ENCODE results near the gene ITGA8. TPM values are rescaled to one million over a fixed set of nuclear protein-coding genes. Genes with fewer than 3 reads are reported as not detected.

ITGA8 gene
- total RNA-seq, 1 experiment from 2014 or later = not detected

DNA sequence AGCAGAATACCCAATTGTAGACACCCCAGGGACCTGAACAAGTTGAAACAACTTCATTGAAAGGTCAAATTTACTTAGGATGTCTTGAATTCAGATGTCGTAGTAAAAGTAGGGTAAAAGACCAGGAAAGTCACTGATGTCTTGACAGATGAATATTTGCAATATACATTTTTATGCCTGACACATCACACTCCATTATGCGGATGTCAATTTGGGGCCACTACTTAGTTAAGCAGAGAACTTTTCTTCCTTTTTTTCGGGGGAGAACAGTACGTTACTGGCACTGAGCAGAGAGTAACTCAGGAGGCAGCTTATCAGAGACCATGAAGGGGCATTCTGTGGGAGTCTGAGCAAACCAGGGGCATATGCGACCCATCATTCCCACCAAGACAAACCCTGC lies 4.9 kb downstream of the ITGA8 start:
- H3K36me3 Mint-ChIP-seq (ENCODE audit: insufficient read depth, unreplicated experiment) = no peaks in the 10 kb centered on the region
- ChIA-PET POLR2A (no interaction called here), CTCF (interaction anchor here (0.6 to 1.0 kb wide), 4 partner anchors 10 to 1991 kb away, joined by 3 to 4 read pairs (median 3); no protein-coding TSS in a partner anchor)
- intact Hi-C loops (cut with micrococcal nuclease) = no loop called here
- no peaks in the 10 kb centered on the region for H3K9me3 Mint-ChIP-seq (ENCODE audit: unreplicated experiment)
- H3K4me3 Mint-ChIP-seq (ENCODE audit: unreplicated experiment) = no peak overlapping the region
- BruUV-seq (replicated peaks) = no TSS peak
- no peak overlapping the region for H3K27ac Mint-ChIP-seq (ENCODE audit: low read depth, unreplicated experiment)
- H3K27me3 Mint-ChIP-seq (ENCODE audit: insufficient read depth, unreplicated experiment) = peaks cover 86% of the 10 kb centered on the region
- TF ChIP-seq, protein P1, sequence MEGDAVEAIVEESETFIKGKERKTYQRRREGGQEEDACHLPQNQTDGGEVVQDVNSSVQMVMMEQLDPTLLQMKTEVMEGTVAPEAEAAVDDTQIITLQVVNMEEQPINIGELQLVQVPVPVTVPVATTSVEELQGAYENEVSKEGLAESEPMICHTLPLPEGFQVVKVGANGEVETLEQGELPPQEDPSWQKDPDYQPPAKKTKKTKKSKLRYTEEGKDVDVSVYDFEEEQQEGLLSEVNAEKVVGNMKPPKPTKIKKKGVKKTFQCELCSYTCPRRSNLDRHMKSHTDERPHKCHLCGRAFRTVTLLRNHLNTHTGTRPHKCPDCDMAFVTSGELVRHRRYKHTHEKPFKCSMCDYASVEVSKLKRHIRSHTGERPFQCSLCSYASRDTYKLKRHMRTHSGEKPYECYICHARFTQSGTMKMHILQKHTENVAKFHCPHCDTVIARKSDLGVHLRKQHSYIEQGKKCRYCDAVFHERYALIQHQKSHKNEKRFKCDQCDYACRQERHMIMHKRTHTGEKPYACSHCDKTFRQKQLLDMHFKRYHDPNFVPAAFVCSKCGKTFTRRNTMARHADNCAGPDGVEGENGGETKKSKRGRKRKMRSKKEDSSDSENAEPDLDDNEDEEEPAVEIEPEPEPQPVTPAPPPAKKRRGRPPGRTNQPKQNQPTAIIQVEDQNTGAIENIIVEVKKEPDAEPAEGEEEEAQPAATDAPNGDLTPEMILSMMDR (IDR thresholded peaks at IDR 0.05; ENCODE audit: unreplicated experiment) = no peak
- H3K4me1 Mint-ChIP-seq (ENCODE audit: insufficient read depth, unreplicated experiment) = no peaks in the 10 kb centered on the region
- DNase-seq (ENCODE audit: unreplicated experiment) = no peak

DNA sequence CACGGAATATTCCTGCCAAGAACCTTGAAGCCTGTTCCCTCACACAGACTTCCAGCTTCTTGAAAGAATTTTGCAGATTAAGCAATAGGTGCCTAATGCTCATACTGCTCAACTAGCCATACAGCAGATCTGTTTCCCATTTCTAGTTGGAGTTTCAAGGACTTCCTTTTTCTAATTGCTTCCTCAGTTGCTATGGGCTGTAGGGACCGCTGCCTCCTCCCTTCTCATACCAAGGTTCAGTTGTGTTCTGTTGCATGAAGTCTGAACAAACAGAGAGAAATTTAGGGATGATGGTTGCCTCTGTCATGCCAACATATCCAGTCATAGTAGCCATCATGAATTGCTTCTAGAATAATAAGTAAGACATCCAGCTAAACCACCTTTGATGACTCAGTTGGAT lies 6.8 kb downstream of the ITGA8 start:
- no peaks in the 10 kb centered on the region for H3K4me1 Mint-ChIP-seq (ENCODE audit: insufficient read depth, unreplicated experiment)
- H3K27ac Mint-ChIP-seq (ENCODE audit: low read depth, unreplicated experiment) = no peak overlapping the region
- H3K4me3 Mint-ChIP-seq (ENCODE audit: unreplicated experiment) = no peak overlapping the region
- H3K36me3 Mint-ChIP-seq (ENCODE audit: insufficient read depth, unreplicated experiment) = no peaks in the 10 kb centered on the region
- intact Hi-C loops (cut with micrococcal nuclease) = no loop called here
- H3K27me3 Mint-ChIP-seq (ENCODE audit: insufficient read depth, unreplicated experiment) = peaks cover 68% of the 10 kb centered on the region
- no peaks in the 10 kb centered on the region for H3K9me3 Mint-ChIP-seq (ENCODE audit: unreplicated experiment)
- ChIA-PET CTCF (interaction anchor here (1.0 to 2.0 kb wide), 3 partner anchors 268 to 279 kb away, joined by 3 to 5 read pairs (median 4); no protein-coding TSS in a partner anchor), POLR2A (no interaction called here)
- no peak for DNase-seq (ENCODE audit: unreplicated experiment)
- TF ChIP-seq, protein P1 (IDR thresholded peaks at IDR 0.05; ENCODE audit: unreplicated experiment) = no peak
- BruUV-seq (replicated peaks) = no TSS peak

DNA sequence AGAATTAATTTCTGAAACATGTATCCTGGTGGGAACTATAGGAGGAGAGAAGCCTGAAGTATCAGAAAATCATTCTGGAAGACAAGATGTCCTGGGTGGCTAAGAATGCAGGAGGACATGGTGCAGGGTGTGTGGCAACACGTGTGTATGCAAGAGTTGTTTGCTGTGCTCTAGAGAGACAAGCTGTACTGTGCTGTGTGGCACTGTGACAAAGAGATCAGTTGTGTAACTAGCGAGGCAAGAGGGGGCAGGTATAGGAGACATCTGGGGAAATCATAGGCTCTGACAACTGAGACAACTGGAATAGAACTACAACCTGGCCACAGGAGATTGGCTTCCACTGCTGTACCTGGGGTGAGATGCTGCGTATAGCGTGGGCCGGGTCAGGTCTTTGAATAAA lies 9.3 kb downstream of the ITGA8 start:
- BruUV-seq (replicated peaks) = no TSS peak
- H3K4me1 Mint-ChIP-seq (ENCODE audit: insufficient read depth, unreplicated experiment) = no peaks in the 10 kb centered on the region
- no peaks in the 10 kb centered on the region for H3K9me3 Mint-ChIP-seq (ENCODE audit: unreplicated experiment)
- POLR2A ChIA-PET = no interaction called here
- DNase-seq (ENCODE audit: unreplicated experiment) = no peak
- TF ChIP-seq, protein P1 (IDR thresholded peaks at IDR 0.05; ENCODE audit: unreplicated experiment) = no peak
- H3K4me3 Mint-ChIP-seq (ENCODE audit: unreplicated experiment) = no peak overlapping the region
- no peaks in the 10 kb centered on the region for H3K36me3 Mint-ChIP-seq (ENCODE audit: insufficient read depth, unreplicated experiment)
- no peak overlapping the region for H3K27ac Mint-ChIP-seq (ENCODE audit: low read depth, unreplicated experiment)
- H3K27me3 Mint-ChIP-seq (ENCODE audit: insufficient read depth, unreplicated experiment) = peaks cover 56% of the 10 kb centered on the region
- CTCF ChIA-PET = interaction anchor here (0.5 kb wide), 1 partner anchor 61 kb away, joined by 3 read pairs; no protein-coding TSS in a partner anchor
- intact Hi-C loops (cut with micrococcal nuclease) = no loop called here

DNA sequence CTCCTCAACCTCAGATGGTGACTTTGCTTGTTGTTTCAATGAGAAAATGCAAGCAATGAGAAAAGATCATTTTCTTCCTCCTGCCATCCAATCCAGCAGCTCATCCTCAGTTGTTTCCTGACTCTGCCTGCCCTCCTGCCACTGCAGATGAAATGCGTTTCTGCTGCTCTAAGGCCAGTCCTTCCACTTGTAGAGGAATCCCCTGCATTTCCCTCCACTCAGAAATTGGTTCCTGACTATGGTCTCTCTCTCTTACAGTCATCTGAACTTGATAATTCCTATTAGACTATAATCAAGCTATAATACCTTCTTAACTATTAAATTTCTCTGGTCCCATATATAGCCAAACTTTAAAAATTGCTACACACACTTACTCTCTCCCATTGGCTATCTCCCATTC lies 14.4 kb downstream of the ITGA8 start:
- peaks cover 9% of the 10 kb centered on the region for H3K27me3 Mint-ChIP-seq (ENCODE audit: insufficient read depth, unreplicated experiment)
- BruUV-seq (replicated peaks) = no TSS peak
- H3K4me1 Mint-ChIP-seq (ENCODE audit: insufficient read depth, unreplicated experiment) = no peaks in the 10 kb centered on the region
- TF ChIP-seq, protein P1 (IDR thresholded peaks at IDR 0.05; ENCODE audit: unreplicated experiment) = no peak
- no peak overlapping the region for H3K4me3 Mint-ChIP-seq (ENCODE audit: unreplicated experiment)
- intact Hi-C loops (cut with micrococcal nuclease) = no loop called here
- ChIA-PET POLR2A (no interaction called here), CTCF (no interaction called here)
- H3K9me3 Mint-ChIP-seq (ENCODE audit: unreplicated experiment) = no peaks in the 10 kb centered on the region
- no peak overlapping the region for H3K27ac Mint-ChIP-seq (ENCODE audit: low read depth, unreplicated experiment)
- DNase-seq (ENCODE audit: unreplicated experiment) = no peak
- H3K36me3 Mint-ChIP-seq (ENCODE audit: insufficient read depth, unreplicated experiment) = no peaks in the 10 kb centered on the region

All from MCF 10A (cell line).